T47D (cell line): Measurements from ENCODE around the gene MALRD1.

Experiments
- DNase-seq, 2 experiments: peaks; one replicate each; pipeline versions ENCODE4 v3.0.0 to v3.0.0-alpha.2; 2011 to 2012; ENCODE audit warnings: low read depth in 1 of 2, low spot score in 1 of 2
- JUND ChIP-seq: IDR thresholded peaks from 2 replicates; pipeline ENCODE4 v1.6.1; 2012; ENCODE audit warnings: low read depth
- in situ Hi-C: cut with HindIII; loops from 2 replicates; pipeline ENCODE4 v1.10.0; 2016; ENCODE audit warnings: low sequenced_read_pairs, low pct_unique_long_range_greater_than_20kb

Gene MALRD1

DNA sequence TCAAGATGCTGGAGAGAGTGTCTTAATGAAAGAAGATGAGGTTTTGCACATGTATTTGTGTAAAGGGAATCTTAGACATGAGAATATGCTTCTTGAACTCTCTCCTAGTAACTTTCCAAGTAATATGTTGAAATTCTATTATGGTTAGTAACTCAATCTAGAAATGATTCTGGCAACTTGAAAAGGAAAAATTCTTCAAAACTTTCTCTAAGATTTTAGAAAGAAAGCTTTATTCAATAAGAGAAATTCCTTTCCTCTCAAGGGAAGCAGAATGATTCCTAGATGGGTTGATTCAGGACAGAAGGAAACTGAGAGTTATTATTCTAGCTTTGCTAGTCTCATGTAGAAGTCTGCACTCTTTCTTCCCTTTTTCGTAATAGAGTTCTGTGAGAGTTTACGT, 403.3 kb downstream of the MALRD1 start:
- DNase-seq = no peak
- no peak for TF ChIP-seq JUND
- in situ Hi-C loops = no loop called here

DNA sequence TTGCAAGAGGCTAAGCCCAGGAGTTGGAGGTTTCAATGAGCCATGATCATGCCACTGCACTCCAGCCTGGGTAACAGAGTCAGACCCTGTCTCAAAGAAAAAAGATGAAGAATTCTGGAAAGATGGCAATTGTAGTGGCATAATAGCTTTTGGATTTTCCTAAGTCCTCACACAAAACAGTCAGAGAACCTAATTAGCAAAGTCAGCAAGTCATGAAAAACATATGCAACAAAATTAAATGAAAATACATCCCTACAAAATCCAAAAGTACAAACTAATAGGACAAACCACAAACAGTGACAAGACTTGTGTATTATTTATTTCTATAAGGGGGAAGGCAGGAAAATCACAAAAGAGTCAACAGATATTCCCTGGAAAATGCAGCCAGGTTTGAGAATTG, 405.4 kb downstream of the MALRD1 start:
- in situ Hi-C loops = no loop called here
- TF ChIP-seq JUND = no peak
- no peak for DNase-seq

DNA sequence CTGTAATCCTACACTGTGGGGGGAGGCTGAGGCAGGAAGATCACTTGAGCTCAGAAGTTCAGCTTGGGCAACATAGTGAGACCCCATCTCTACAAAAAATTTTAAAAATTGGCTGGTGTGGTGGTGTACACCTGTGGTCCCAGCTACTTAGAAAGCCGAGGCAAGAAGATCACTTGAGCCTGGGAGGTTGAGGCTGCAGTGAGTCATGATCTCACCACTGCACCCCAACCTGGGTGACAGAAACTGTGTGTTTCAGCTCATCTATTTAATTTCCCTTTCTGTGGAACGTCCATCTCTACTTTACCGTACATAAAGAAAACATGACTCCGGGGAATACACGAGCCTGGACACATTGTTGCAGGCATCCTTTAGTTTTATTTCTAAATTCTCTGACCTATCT, 413.0 kb downstream of the MALRD1 start:
- TF ChIP-seq JUND = no peak
- in situ Hi-C loops = no loop called here
- DNase-seq = no peak

- in situ Hi-C loops = no loop called here
- no peak for DNase-seq
- TF ChIP-seq JUND = no peak
Observed at GRCh38 chr10:19466709-19467108, 418.1 kb downstream of the MALRD1 start.

DNA sequence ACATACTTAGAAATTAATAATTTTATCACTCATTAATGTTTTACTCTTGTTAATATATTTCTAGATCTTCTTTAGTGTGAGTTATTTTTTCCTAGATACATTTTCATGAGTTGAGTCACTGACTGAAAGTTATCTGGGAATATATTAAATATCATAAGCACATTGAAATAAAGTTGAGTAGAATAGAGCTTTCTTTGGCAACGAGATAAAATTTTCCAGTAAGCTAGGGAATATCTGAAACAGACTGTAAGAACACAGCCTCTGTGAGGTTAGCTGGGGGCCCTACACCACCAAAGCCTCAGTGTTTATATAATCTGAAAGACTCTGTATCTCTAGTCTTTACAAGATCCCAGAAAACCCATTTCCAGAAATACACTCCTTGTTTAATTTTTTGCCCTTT, 419.8 kb downstream of the MALRD1 start:
- no peak for DNase-seq
- in situ Hi-C loops = no loop called here
- no peak for TF ChIP-seq JUND

DNA sequence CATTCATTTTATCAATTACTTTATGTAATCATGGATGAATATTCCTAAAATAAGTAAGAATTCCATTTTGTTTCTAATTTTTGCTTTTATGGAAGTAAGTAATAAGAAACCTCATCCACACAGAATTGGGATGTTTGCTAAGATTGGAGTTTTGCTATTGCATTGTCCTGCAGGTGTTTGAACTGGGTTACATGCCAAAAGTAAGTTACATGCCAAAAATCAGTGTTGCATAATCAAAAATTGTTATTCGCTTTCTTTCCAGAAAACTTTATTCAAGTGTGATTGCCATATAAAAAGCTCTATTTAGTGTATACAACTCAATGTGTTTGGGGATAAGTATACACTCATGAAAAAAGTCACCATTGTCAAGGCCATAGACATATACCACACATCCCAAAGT, 420.9 kb downstream of the MALRD1 start:
- in situ Hi-C loops = no loop called here
- DNase-seq = no peak
- no peak for TF ChIP-seq JUND

DNA sequence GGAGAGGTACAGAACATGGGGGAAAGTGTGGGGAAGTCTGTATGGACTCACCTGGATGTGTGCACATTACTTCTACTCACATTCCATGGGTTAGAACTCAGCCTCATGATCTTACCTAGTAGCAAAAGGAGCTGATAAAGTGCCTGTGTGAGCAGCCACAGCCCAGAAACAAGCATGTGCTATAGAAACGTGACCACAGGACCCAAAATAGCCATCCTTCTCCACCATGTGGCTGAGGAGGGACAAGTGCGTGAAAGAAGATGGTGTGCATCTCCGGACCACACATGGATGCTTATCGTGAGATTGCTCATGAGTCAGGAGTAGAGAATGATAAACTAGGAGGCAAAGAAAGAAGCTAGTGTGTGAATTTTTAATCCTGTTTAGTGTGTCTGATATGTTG, 431.3 kb downstream of the MALRD1 start:
- DNase-seq = no peak
- in situ Hi-C loops = no loop called here
- TF ChIP-seq JUND = no peak

DNA sequence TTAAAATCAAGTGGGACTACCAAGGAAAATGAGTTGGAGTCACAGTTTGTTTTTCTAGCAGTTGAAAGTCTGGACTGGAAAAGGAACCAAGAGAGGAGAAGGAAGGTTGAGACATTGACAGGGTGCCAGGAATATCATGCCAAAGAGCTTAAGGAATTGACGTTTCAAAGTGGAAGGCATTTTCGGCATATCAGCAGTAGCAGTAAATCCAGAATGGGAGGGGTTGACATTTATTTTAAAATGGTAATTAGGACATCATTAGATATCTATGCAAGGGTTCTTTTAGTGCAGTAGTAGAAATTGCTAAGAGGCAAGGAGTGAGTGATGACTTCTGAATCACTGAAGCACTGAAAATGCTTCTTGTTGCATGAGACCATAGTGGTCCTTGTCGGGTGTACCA, 431.8 kb downstream of the MALRD1 start:
- DNase-seq = no peak
- no peak for TF ChIP-seq JUND
- in situ Hi-C loops = no loop called here

- no peak for TF ChIP-seq JUND
- DNase-seq = no peak
- in situ Hi-C loops = no loop called here
Observed at GRCh38 chr10:19483421-19483820, 434.8 kb downstream of the MALRD1 start.

DNA sequence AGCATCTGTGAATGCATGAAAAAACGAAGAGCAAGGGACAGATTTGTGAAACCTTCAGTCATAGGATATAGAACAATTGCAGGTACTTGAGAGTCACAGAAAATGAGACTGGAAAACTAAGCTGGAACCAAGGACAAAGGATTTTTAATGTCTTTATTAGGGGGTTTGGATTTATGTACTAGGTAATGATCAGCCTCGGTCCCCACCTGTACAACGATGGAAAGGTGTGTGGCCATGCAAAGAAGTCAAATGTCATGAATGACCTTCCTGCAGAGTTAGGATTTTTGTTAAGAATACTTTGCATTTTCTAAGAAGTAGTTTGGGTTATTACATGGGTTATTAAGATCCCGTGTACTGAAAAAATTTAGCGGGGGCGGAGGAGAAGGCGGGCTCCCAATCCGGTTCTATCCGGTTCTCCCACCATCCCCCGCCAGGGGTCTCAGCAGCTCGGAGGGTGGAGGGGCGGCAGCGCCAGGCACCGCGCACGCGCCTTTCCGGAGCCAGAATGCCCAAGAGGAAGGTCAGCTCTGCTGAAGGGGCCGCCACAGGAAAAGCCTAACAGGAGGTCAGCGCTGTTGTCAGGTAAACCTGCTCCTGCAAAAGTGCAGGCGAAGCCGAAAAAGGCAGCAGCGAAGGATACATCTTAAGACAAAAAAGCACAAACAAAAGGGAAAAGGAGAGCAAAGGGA, 440.1 kb downstream of the MALRD1 start:
- no peak for DNase-seq
- in situ Hi-C loops = no loop called here
- no peak for TF ChIP-seq JUND

DNA sequence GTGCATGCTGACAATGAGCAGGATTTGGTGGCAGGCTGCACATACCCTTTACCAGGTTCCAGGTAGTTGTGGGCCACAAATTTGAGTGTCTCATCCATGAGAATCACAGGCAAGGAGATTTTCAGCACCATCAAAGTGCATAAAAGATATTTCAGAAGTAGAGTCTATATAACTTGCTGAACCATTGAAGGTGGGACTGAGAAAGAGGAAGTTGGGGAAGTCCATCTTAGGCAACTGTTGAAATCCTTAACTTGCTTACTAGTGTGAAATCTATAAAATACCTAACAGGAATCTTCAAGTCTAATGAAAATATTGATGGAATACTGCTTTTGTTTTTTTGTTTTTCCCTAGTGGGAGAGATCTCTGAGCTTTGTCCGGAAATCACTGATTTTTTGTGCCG, 442.6 kb downstream of the MALRD1 start:
- in situ Hi-C loops = no loop called here
- DNase-seq = no peak
- TF ChIP-seq JUND = no peak

- no peak for TF ChIP-seq JUND
- in situ Hi-C loops = no loop called here
- no peak for DNase-seq
Observed at GRCh38 chr10:19493917-19494316, 445.3 kb downstream of the MALRD1 start.

- in situ Hi-C loops = no loop called here
- no peak for DNase-seq
- no peak for TF ChIP-seq JUND
Observed at GRCh38 chr10:19497026-19497425, 448.4 kb downstream of the MALRD1 start.

DNA sequence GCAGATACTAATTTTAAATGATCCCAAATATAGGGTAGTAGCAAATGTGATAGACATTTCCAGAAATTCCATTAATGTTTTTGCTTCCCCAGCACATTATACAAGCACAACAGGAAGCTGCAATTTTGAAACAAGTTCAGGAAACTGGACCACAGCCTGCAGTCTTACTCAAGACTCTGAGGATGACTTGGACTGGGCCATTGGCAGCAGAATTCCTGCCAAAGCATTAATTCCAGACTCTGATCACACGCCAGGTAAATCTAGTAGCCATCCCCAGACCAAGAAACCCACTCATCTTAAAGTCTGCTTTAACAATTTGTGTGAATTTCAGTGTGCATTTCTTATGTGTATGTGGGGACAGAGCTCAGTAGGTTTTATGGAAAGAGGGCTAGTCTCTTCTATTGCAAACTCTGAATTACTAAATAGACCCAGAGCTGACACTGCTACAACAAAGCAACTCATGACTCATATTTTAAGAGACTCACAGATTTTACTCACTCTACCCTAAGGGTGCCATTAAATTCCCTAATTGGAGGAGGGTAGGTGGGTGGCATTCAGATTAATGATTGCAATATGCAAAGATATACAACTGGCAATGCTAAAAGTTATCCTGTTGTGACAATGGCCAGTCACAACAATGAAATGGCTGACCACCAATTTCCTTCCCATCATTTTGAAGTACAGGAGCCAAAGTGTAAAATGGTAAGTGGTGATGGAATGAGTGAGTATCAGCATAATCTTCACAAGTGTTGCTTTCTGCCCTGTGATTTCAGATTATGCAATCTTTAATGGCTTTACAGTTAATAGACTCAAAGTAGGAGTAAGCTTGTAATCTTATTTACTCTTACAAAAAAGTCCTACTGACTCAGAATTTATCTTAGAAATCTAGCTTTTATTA, 450.0 kb downstream of the MALRD1 start:
- in situ Hi-C loops = no loop called here
- peak in 1 of 2 experiments; percentile 28 for DNase-seq
- no peak for TF ChIP-seq JUND
